GM18520 (cell line): ENCODE measurements around the gene KLF11.
A peak's percentile ranks its signal among the peaks of the same experiment; 100 is the strongest.

ENCODE experiments used
- ATAC-seq: cut with Tn5 transposase; IDR thresholded peaks from one replicate; pipeline ENCODE4 v1.9.1; 2021; ENCODE audit not compliant: unreplicated experiment

The KLF11 gene

GRCh38 chr2:10043256-10043905, at the start of gene KLF11:
KLF11 (plus strand) TSS chr2:10043550; CDS start chr2:10043717, 167 bp downstream.
- peak; percentile 46 for ATAC-seq

- ATAC-seq, result no peak
Observed at GRCh38 chr2:9994462-9994861, 48.9 kb upstream of the KLF11 start.

GRCh38 chr2:9995059-9995458, 48.3 kb upstream of the KLF11 start:
- no peak for ATAC-seq

- no peak for ATAC-seq
Observed at GRCh38 chr2:9996321-9996720, 47.0 kb upstream of the KLF11 start.

GRCh38 chr2:9997936-9998335, 45.4 kb upstream of the KLF11 start:
- no peak for ATAC-seq

- ATAC-seq, result no peak
Observed at GRCh38 chr2:9998916-9999654, 44.3 kb upstream of the KLF11 start.

- ATAC-seq, result no peak
Observed at GRCh38 chr2:9999693-10000092, 43.7 kb upstream of the KLF11 start.

GRCh38 chr2:10000541-10000940, 42.8 kb upstream of the KLF11 start:
- no peak for ATAC-seq

GRCh38 chr2:10001586-10001985, 41.8 kb upstream of the KLF11 start:
- ATAC-seq, result no peak

- ATAC-seq, result no peak
Observed at GRCh38 chr2:10002109-10002508, 41.2 kb upstream of the KLF11 start.

- ATAC-seq, result no peak
Observed at GRCh38 chr2:10002681-10003080, 40.7 kb upstream of the KLF11 start.

GRCh38 chr2:10003206-10004125, 39.9 kb upstream of the KLF11 start:
- ATAC-seq, result no peak

GRCh38 chr2:10004401-10004800, 38.9 kb upstream of the KLF11 start:
- ATAC-seq, result no peak

- no peak for ATAC-seq
Observed at GRCh38 chr2:10004836-10005235, 38.5 kb upstream of the KLF11 start.

- ATAC-seq, result no peak
Observed at GRCh38 chr2:10005461-10006235, 37.7 kb upstream of the KLF11 start.

GRCh38 chr2:10006236-10007161, 36.9 kb upstream of the KLF11 start:
- no peak for ATAC-seq

- no peak for ATAC-seq
Observed at GRCh38 chr2:10007435-10007834, 35.9 kb upstream of the KLF11 start.

GRCh38 chr2:10007921-10008808, 35.2 kb upstream of the KLF11 start:
- ATAC-seq, result no peak

- no peak for ATAC-seq
Observed at GRCh38 chr2:10008809-10009176, 34.6 kb upstream of the KLF11 start.
